SU-DHL-6 (cell line): ENCODE measurements around the gene LRRC7.

Experiments
- H2AFZ ChIP-seq: fragments of 200-600 bp; sonication (generic); 2 replicates; pipeline ENCODE4 v1.6.1; 2014; ENCODE audit warnings: low read depth, mild to moderate bottlenecking, moderate library complexity, mixed read lengths, antibody characterized with exemption, low read length; ENCODE audit not compliant: severe bottlenecking
- H3F3A ChIP-seq: fragments of 200-600 bp; shearing (Covaris generic); 2 replicates; pipeline ENCODE4 v1.6.0; 2016; ENCODE audit warnings: antibody characterized with exemption, mild to moderate bottlenecking; ENCODE audit not compliant: insufficient read depth
- H3K27ac ChIP-seq: fragments of 200-600 bp; sonication (generic); 2 replicates; pipeline ENCODE4 v1.5.1; 2016; ENCODE audit warnings: low read depth, mild to moderate bottlenecking, low read length, moderate library complexity, mixed read lengths
- H3K27me3 ChIP-seq: fragments of 200-600 bp; sonication (generic), shearing (Covaris generic); 2 replicates; pipeline ENCODE4 v1.6.0; 2014; ENCODE audit warnings: mild to moderate bottlenecking, low read length
- H3K36me3 ChIP-seq: fragments of 200-600 bp; sonication (generic); 2 replicates; pipeline ENCODE4 v1.6.1; 2014; ENCODE audit warnings: mild to moderate bottlenecking, low read length, mixed read lengths
- H3K4me2 ChIP-seq: fragments of 300-600, 200-600 bp; shearing (Covaris generic), sonication (generic); 2 replicates; pipeline ENCODE4 v1.6.0; 2014; ENCODE audit warnings: low read length, low read depth, mild to moderate bottlenecking; ENCODE audit not compliant: poor library complexity, severe bottlenecking
- H3K4me3 ChIP-seq: fragments of 200-600 bp; sonication (generic); 2 replicates; pipeline ENCODE4 v1.5.1; 2014; ENCODE audit warnings: antibody characterized with exemption, low read length, mild to moderate bottlenecking, mixed read lengths; ENCODE audit not compliant: insufficient read depth, poor library complexity, severe bottlenecking
- H3K79me2 ChIP-seq: fragments of 200-600 bp; sonication (generic); 2 replicates; pipeline ENCODE4 v1.6.1; 2014; ENCODE audit warnings: mild to moderate bottlenecking, low read length, moderate library complexity; ENCODE audit not compliant: insufficient read depth
- H3K9ac ChIP-seq: fragments of 200-600 bp; sonication (generic); 2 replicates; pipeline ENCODE4 v1.7.0; 2014; ENCODE audit warnings: mild to moderate bottlenecking, low read length
- H3K9me2 ChIP-seq: fragments of 200-600 bp; sonication (generic); replicated peaks from 2 replicates; pipeline ENCODE4 v1.6.1; 2014; ENCODE audit warnings: low read length; ENCODE audit not compliant: insufficient read depth
- H3K9me3 ChIP-seq: fragments of 200-600 bp; sonication (generic); 2 replicates; pipeline ENCODE4 v1.6.1; 2014; ENCODE audit warnings: low read length, mixed read lengths; ENCODE audit not compliant: insufficient read depth
- H4K20me1 ChIP-seq: fragments of 200-600 bp; sonication (generic); 2 replicates; pipeline ENCODE4 v1.6.1; 2014; ENCODE audit warnings: low read depth, mild to moderate bottlenecking, antibody characterized with exemption, low read length, moderate library complexity, mixed read lengths
- EZH2phosphoT487 ChIP-seq: fragments of 200-600 bp; sonication (generic), shearing (Covaris generic); conservative IDR thresholded peaks from 2 replicates; pipeline ENCODE4 v1.6.1; 2018; ENCODE audit warnings: mild to moderate bottlenecking, antibody characterized with exemption, low read length, moderate library complexity, mixed read lengths
- TF ChIP-seq, protein P1 (sequence below): fragments of 200-600 bp; sonication (generic); IDR thresholded peaks from one replicate; pipeline ENCODE4 v1.5.1; 2017; ENCODE audit warnings: antibody characterized with exemption, mild to moderate bottlenecking, low read length, moderate library complexity; ENCODE audit not compliant: insufficient read depth, poor library complexity, severe bottlenecking

Gene LRRC7

DNA sequence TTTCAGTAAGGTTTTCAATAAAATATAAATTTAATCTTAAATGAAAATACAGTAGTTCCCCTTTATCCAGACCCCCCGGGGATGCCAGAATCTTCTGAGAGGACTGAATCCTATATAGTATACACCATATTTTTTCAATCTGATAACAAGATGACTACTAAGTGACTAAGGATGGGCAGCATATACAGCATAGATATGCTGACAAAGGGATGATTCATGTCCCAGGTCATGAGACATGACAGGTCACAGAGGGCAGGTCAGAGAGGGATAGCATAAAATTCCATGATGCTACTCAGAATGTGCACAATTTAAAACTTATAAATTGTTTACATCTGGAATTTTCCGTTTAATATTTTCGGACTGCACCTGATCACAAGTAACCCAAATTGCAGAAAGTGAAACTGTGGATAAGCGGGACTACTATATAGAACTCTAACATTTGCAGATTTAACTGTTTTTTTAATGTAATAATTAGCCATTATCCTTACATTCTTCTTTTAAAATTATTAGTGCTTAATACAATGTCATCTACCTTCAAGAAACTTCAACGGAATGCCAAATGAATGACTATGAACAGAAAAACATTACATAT lies 588.9 kb downstream of the LRRC7 start:
- no peak overlapping the region for H3K4me2 ChIP-seq
- H3K9me2 ChIP-seq, result no peaks in the 10 kb centered on the region
- H3K27ac ChIP-seq, result no peak overlapping the region
- no peak overlapping the region for H2AFZ ChIP-seq
- no peaks in the 10 kb centered on the region for H3K79me2 ChIP-seq
- H3F3A ChIP-seq, result 0 out of 2 replicates have a peak, but pooled peaks cover 3% of the 10 kb centered on the region
- no peak overlapping the region for H3K4me3 ChIP-seq
- TF ChIP-seq, protein P1, sequence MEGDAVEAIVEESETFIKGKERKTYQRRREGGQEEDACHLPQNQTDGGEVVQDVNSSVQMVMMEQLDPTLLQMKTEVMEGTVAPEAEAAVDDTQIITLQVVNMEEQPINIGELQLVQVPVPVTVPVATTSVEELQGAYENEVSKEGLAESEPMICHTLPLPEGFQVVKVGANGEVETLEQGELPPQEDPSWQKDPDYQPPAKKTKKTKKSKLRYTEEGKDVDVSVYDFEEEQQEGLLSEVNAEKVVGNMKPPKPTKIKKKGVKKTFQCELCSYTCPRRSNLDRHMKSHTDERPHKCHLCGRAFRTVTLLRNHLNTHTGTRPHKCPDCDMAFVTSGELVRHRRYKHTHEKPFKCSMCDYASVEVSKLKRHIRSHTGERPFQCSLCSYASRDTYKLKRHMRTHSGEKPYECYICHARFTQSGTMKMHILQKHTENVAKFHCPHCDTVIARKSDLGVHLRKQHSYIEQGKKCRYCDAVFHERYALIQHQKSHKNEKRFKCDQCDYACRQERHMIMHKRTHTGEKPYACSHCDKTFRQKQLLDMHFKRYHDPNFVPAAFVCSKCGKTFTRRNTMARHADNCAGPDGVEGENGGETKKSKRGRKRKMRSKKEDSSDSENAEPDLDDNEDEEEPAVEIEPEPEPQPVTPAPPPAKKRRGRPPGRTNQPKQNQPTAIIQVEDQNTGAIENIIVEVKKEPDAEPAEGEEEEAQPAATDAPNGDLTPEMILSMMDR, result no peak
- no peak for TF ChIP-seq EZH2phosphoT487
- no peaks in the 10 kb centered on the region for H3K27me3 ChIP-seq
- H4K20me1 ChIP-seq, result 0 out of 2 replicates have a peak, but pooled peaks cover 5% of the 10 kb centered on the region
- H3K9me3 ChIP-seq, result no peaks in the 10 kb centered on the region
- H3K9ac ChIP-seq, result no peak overlapping the region
- peaks cover 3% of the 10 kb centered on the region; the same call in 1 of the 2 replicates for H3K36me3 ChIP-seq

GRCh38 chr1:70164350-70164749 lies 596.6 kb downstream of the LRRC7 start:
- Histone ChIP-seq H2AFZ (no peak overlapping the region), H3K36me3 (no peaks in the 10 kb centered on the region), H3K27me3 (no peaks in the 10 kb centered on the region), H3K9me3 (no peaks in the 10 kb centered on the region), H4K20me1 (no peaks in the 10 kb centered on the region), H3K4me2 (no peak overlapping the region), H3K9me2 (no peaks in the 10 kb centered on the region), H3K4me3 (no peak overlapping the region), H3F3A (no peaks in the 10 kb centered on the region), H3K79me2 (no peaks in the 10 kb centered on the region), H3K27ac (no peak overlapping the region), H3K9ac (no peak overlapping the region)
- TF ChIP-seq EZH2phosphoT487, result no peak
- TF ChIP-seq, protein P1, result no peak

DNA sequence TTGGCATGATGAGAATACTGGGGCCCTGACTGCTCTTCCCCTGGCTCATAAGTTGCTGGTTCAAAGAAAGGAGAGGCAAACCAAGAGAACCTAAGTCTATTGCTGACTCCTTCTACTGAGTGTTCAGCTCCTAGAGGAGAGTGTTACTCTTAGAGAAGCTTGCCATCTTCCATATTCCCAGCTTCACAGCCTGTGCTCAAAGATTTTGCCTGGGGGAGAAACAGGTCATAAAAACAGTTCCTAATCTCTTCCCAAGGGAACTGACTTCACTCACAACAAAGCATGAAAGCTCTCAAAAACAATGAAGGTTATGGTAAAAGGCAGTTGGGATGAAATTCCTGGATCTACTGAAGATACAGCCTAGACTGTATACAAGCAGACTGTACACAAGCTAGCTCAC lies 600.6 kb downstream of the LRRC7 start:
- no peaks in the 10 kb centered on the region for H3K27me3 ChIP-seq
- H3K36me3 ChIP-seq, result peaks cover 17% of the 10 kb centered on the region
- H3K4me2 ChIP-seq, result no peak overlapping the region
- H3K4me3 ChIP-seq, result no peak overlapping the region
- no peaks in the 10 kb centered on the region for H3K79me2 ChIP-seq
- no peaks in the 10 kb centered on the region for H4K20me1 ChIP-seq
- TF ChIP-seq, protein P1, result no peak
- TF ChIP-seq EZH2phosphoT487, result no peak
- no peaks in the 10 kb centered on the region for H3K9me3 ChIP-seq
- no peak overlapping the region for H3K9ac ChIP-seq
- 0 out of 2 replicates have a peak, but pooled peaks cover 3% of the 10 kb centered on the region for H3F3A ChIP-seq
- H3K27ac ChIP-seq, result no peak overlapping the region
- no peak overlapping the region for H2AFZ ChIP-seq
- no peaks in the 10 kb centered on the region for H3K9me2 ChIP-seq
